HCT116 (cell line): ENCODE measurements around the gene ZEB2. TPM values are rescaled to one million over a fixed set of nuclear protein-coding genes. Genes with fewer than 3 reads are reported as not detected.

Source experiments
- ATAC-seq: fragments of 200-7000 bp; cut with Tn5 transposase; 2 replicates; pipeline ENCODE4 v1.9.1; 2020; ENCODE audit warnings: mild to moderate bottlenecking, moderate library complexity
- BruUV-seq: library from RNA; stranded (reverse); fragments of 400-500 nt; replicated peaks from 2 replicates; lab custom pipeline; 2021; lab: Mats Ljungman, UMichigan
- CTCF ChIA-PET: fragments of 300-600 bp; sonication (Branson Sonifier 250); formaldehyde crosslinking; loops from one replicate; lab custom pipeline; 2021; ENCODE audit warnings: antibody characterized with exemption; lab: Charles Lee
- POLR2A ChIA-PET: fragments of 300-600, 350-600 bp; sonication (Branson Sonifier 250); formaldehyde crosslinking; loops from one replicate; lab custom pipeline; 2021; ENCODE audit warnings: antibody characterized with exemption; lab: Charles Lee
- RAD21 ChIA-PET, 2 experiments: fragments of 300-600 bp; sonication (Branson Sonifier 250); formaldehyde crosslinking; loops; one replicate each; lab custom pipeline; 2023; ENCODE audit warnings: low total read pairs in 2 of 2; ENCODE audit not compliant: uncharacterized antibody in 2 of 2, unreplicated experiment in 2 of 2, low non-redundant PET in 1 of 2; lab: Charles Lee
- DNase-seq: peaks from one replicate; pipeline ENCODE4 v3.0.0-alpha.2; 2010; ENCODE audit warnings: low read depth, low spot score
- H2AFZ ChIP-seq: fragments of 200-600 bp; shearing (Covaris generic), sonication (generic); 2 replicates; pipeline ENCODE4 v1.6.1; 2017; ENCODE audit warnings: low read depth, mixed run types, mixed read lengths, antibody characterized with exemption, low read length; ENCODE audit not compliant: poor library complexity, severe bottlenecking
- H3K27ac ChIP-seq: 2 replicates; pipeline ENCODE4 v1.5.1; 2012; ENCODE audit warnings: low read depth, low read length
- H3K27me3 ChIP-seq: fragments of 200-600 bp; sonication (generic); 2 replicates; pipeline ENCODE4 v1.6.1; 2016; ENCODE audit warnings: mixed run types, low read length, mixed read lengths; ENCODE audit not compliant: insufficient read depth
- H3K36me3 ChIP-seq, 2 experiments: fragments of 200-500 bp in 1 of 2; fragments of 200-600 bp in 1 of 2; sonication (Bioruptor generic) in 1 of 2; sonication (generic) in 1 of 2; 2 replicates each; pipeline versions ENCODE4 v1.5.1 to v1.6.1; 2014 to 2016; ENCODE audit warnings: low read length in 2 of 2, inconsistent platforms in 1 of 2, mixed read lengths in 1 of 2, mixed run types in 1 of 2; ENCODE audit not compliant: insufficient read depth in 2 of 2, control insufficient read depth in 1 of 2
- H3K4me1 ChIP-seq, 2 experiments: fragments of 200-600 bp in 1 of 2; sonication (generic) in 1 of 2; 2 replicates each; pipeline versions ENCODE4 v1.5.1 to v1.6.1; 2012 to 2017; ENCODE audit warnings: low read length in 2 of 2, inconsistent platforms in 1 of 2, mild to moderate bottlenecking in 1 of 2, mixed read lengths in 1 of 2, mixed run types in 1 of 2, moderate library complexity in 1 of 2; ENCODE audit not compliant: insufficient read depth in 2 of 2, control insufficient read depth in 1 of 2
- H3K4me2 ChIP-seq: fragments of 200-600 bp; sonication (generic); 2 replicates; pipeline ENCODE4 v1.6.1; 2017; ENCODE audit warnings: mixed run types, low read length, mixed read lengths
- H3K4me3 ChIP-seq, 2 experiments: fragments of 200-600 bp in 1 of 2; sonication (generic) in 1 of 2; replicated peaks in 1 of 2; 2 replicates each; pipeline ENCODE4 v1.5.1; 2011 to 2016; ENCODE audit warnings: low read length in 2 of 2, control low read depth in 1 of 2, low read depth in 1 of 2, mild to moderate bottlenecking in 1 of 2, mixed read lengths in 1 of 2, mixed run types in 1 of 2
- H3K79me2 ChIP-seq: fragments of 200-600 bp; sonication (generic); 2 replicates; pipeline ENCODE4 v1.6.1; 2017; ENCODE audit warnings: mild to moderate bottlenecking, mixed run types, low read length, moderate library complexity, mixed read lengths; ENCODE audit not compliant: insufficient read depth
- H3K9ac ChIP-seq: fragments of 200-600 bp; sonication (generic); 2 replicates; pipeline ENCODE4 v1.6.1; 2016; ENCODE audit warnings: low read length, mixed read lengths
- H3K9me2 ChIP-seq: fragments of 200-600 bp; sonication (generic), shearing (Covaris generic); 2 replicates; pipeline ENCODE4 v1.6.1; 2017; ENCODE audit warnings: mixed run types, mild to moderate bottlenecking, moderate library complexity; ENCODE audit not compliant: insufficient read depth
- H3K9me3 ChIP-seq, 2 experiments: fragments of 200-500 bp in 1 of 2; fragments of 200-600 bp in 1 of 2; sonication (Bioruptor generic) in 1 of 2; sonication (generic) in 1 of 2; 2 replicates each; pipeline ENCODE4 v1.6.1; 2014 to 2017; ENCODE audit warnings: low read length in 2 of 2, mixed read lengths in 2 of 2, inconsistent platforms in 1 of 2, low read depth in 1 of 2, mild to moderate bottlenecking in 1 of 2, mixed run types in 1 of 2, moderate library complexity in 1 of 2; ENCODE audit not compliant: control insufficient read depth in 1 of 2, insufficient read depth in 1 of 2
- H4K20me1 ChIP-seq: fragments of 200-600 bp; sonication (generic), shearing (Covaris generic); 2 replicates; pipeline ENCODE4 v1.6.1; 2017; ENCODE audit warnings: mixed run types, mild to moderate bottlenecking, moderate library complexity; ENCODE audit not compliant: insufficient read depth
- EZH2 ChIP-seq: fragments of 200-600 bp; sonication (generic); IDR thresholded peaks from 2 replicates; pipeline ENCODE4 v1.6.1; 2017; ENCODE audit warnings: antibody characterized with exemption, mixed run types
- EZH2phosphoT487 ChIP-seq: fragments of 200-600 bp; IDR thresholded peaks from 2 replicates; pipeline ENCODE4 v1.6.1; 2018; ENCODE audit warnings: antibody characterized with exemption, borderline replicate concordance
- FOSL1 ChIP-seq: IDR thresholded peaks from 2 replicates; pipeline ENCODE4 v1.6.1; 2012; ENCODE audit warnings: low read depth
- RAD21 ChIP-seq: IDR thresholded peaks from 2 replicates; pipeline ENCODE4 v1.6.1; 2012; ENCODE audit warnings: low read depth, mild to moderate bottlenecking
- REST ChIP-seq: IDR thresholded peaks from 2 replicates; pipeline ENCODE4 v1.6.1; 2012; ENCODE audit warnings: low read depth
- SP1 ChIP-seq: IDR thresholded peaks from 2 replicates; pipeline ENCODE4 v1.6.1; 2012; ENCODE audit warnings: low read depth
- YY1 ChIP-seq: IDR thresholded peaks from 2 replicates; pipeline ENCODE4 v1.6.1; 2011; ENCODE audit warnings: low read length, low read depth, moderate library complexity, mild to moderate bottlenecking; ENCODE audit not compliant: insufficient replicate concordance; ENCODE audit errors: extremely low read depth
- ZBTB33 ChIP-seq: IDR thresholded peaks from 2 replicates; pipeline ENCODE4 v1.6.1; 2011; ENCODE audit warnings: mild to moderate bottlenecking, low read length, moderate library complexity; ENCODE audit not compliant: insufficient replicate concordance; ENCODE audit errors: extremely low read depth
- ZNF274 ChIP-seq: fragments of 200-500 bp; sonication (Bioruptor generic); IDR thresholded peaks from 2 replicates; pipeline ENCODE4 v1.6.1; 2014; ENCODE audit warnings: mild to moderate bottlenecking, low read depth, low read length, inconsistent platforms
- intact Hi-C: fragments of 100-400 bp; cut with micrococcal nuclease; formaldehyde crosslinking; loops from 2 replicates; pipeline ENCODE4 v1.10.0; 2022
- total RNA-seq: library from RNA; stranded (reverse); gene quantifications from one replicate; pipeline ENCODE4 v1.2.1, GENCODE V29; 2021; ENCODE audit not compliant: unreplicated experiment

Gene ZEB2
- total RNA-seq, 1 experiment from 2014 or later: 0.81 TPM

DNA sequence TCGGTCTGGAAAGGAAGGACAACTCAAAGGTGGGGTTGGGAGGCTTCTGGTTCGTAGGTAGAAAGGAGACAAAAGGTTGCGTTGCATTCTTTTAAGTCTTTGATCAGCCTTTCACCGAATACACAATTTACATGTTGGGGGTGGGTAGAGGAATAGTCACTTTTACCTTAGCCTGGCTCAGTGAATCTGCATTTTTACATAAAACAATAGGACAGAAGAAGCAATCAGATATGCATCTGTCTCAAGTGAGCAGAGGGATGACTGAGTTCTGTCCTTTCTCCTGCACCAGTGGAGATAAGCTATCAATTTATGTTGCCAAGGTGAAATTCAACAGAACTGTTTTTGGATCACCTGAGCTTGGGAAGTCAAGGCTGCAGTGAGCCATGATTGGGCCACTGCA lies 173.7 kb downstream of the ZEB2 start:
- POLR2A ChIA-PET: no interaction called here
- intact Hi-C loops: no loop called here
- H2AFZ ChIP-seq: no peak overlapping the region
- ATAC-seq (no peak), DNase-seq (no peak)
- no peaks in the 10 kb centered on the region for H4K20me1 ChIP-seq
- CTCF ChIA-PET: no interaction called here
- H3K4me3 ChIP-seq: no peak overlapping the region
- no peaks in the 10 kb centered on the region for H3K79me2 ChIP-seq
- no peaks in the 10 kb centered on the region for H3K27me3 ChIP-seq
- RAD21 ChIA-PET: no interaction called here
- peaks cover 2 to 6% of the 10 kb centered on the region in 2 experiments; a peak in 1 of 4 replicates for H3K4me1 ChIP-seq
- TF ChIP-seq YY1 (no peak), REST (no peak), ZNF274 (no peak), EZH2phosphoT487 (no peak), RAD21 (no peak), SP1 (no peak), EZH2 (no peak), FOSL1 (no peak), ZBTB33 (no peak)
- BruUV-seq: no TSS peak
- no peak overlapping the region for H3K27ac ChIP-seq
- H3K9me2 ChIP-seq: no peaks in the 10 kb centered on the region
- no peaks in the 10 kb centered on the region for H3K36me3 ChIP-seq
- no peaks in the 10 kb centered on the region for H3K9me3 ChIP-seq
- no peak overlapping the region for H3K4me2 ChIP-seq
- no peak overlapping the region for H3K9ac ChIP-seq
